Stimulated activated CD8-positive, alpha-beta memory T cell treated with anti-CD3 and anti-CD28 coated beads, Interleukin-4, amount 100 ng/mL, for 1 hour (primary cell): Measurements from ENCODE around the gene CTBP2.
"Not testable (repeated sequence)": the region's sequence is repeated elsewhere in the genome, so short reads cannot be mapped to it uniquely, and the experiment has no call there.

Experiments
- DNase-seq, 2 donors: peaks; one replicate each; pipeline ENCODE4 v3.0.0-alpha.2; 2020; ENCODE audit warnings: low read depth in 2 of 2, low spot score in 1 of 2

Gene CTBP2

DNA sequence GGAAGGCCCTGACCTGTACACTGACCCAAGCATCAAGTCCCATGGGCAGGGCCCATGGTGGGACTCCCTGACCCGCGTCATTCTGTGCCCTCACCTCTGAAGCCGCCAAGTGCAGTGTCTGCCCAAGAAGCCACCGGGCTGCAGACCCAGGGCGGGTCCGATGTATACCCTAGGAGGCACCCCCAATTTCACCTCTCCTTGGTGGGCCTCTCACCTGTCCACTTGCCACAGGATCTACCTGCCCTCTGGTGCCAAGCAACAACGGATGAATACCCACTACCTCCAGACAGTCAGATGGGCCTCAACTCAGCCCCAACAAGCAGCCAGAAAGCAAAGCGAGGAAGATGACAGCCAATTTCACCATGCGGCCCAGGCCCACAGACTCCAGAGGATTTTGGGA is 92.6 kb downstream of the CTBP2 start:
- DNase-seq: no peak

- DNase-seq: no peak
Measured at GRCh38 chr10:125066764-125067450, 93.5 kb downstream of the CTBP2 start.

GRCh38 chr10:125064681-125065492 is 95.5 kb downstream of the CTBP2 start:
- DNase-seq: no peak

GRCh38 chr10:125063256-125063925 is 97.0 kb downstream of the CTBP2 start:
- DNase-seq: no peak

DNA sequence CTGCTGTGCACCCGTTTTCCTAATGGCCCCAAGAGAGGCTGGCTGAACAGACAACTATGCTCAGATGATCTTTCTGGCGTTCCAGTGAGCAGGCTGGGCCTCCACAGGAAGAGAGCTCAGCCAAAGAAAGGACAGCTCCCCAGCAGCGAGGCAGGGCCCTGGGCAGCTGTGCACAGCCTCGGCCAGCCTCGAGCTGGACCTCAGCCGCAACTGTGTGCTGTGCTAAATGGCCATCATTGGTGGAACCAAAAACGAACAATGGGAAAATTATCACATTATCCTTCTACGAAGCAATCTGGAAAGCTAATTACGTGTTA is 97.5 kb downstream of the CTBP2 start:
- no peak for DNase-seq

DNA sequence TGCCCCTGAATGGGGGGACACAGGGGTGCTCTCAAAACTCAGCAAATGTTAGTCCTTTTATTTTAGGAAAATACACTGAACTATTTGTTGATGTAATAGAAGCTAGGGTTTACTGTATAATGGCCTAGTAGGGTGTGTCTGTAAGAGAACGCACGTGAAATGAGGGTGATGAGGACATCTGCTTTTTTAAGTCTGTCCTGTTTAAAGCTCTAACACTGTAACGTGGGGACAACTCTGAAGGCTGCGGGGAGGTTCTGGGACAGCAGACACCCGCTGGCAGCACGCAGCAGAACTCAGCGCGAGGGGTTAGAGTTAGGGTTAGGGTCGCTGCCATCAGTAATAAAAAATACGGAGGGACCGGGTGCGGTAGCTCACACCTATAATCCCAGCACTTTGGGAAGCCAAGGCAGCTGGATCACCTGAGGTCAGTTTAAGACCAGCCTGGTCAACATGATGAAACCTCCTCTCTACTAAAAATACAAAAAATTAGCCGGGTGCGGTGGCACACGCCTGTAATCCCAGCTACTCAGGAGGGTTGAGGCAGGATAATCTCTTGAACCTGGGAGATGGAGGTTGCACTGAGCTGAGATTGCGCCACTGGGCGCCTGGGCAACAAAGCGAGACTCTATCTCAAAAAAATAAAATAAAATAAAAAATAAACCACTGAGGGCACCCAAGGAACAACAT is 98.0 kb downstream of the CTBP2 start:
- DNase-seq: no peak

- no peak for DNase-seq
Measured at GRCh38 chr10:125061557-125062226, 98.7 kb downstream of the CTBP2 start.

GRCh38 chr10:125060826-125061556 is 99.4 kb downstream of the CTBP2 start:
- DNase-seq: no peak

DNA sequence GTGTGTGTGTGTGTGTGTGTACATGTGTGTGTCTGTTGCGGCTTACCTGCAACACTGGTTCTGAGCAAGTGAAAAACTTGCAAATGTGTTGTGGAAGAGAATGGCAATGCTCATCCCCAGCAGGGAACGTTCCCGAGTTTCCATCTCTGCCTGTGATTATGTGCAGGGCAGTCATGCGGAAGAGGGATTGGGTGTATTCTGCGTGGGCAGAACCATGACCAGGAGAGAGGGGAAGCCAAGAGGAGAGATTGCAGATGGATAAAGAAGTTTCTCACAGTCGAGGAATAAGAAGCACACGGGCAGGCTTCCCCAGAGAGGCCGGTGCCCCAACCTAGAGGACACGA is 99.9 kb downstream of the CTBP2 start:
- DNase-seq: no peak

DNA sequence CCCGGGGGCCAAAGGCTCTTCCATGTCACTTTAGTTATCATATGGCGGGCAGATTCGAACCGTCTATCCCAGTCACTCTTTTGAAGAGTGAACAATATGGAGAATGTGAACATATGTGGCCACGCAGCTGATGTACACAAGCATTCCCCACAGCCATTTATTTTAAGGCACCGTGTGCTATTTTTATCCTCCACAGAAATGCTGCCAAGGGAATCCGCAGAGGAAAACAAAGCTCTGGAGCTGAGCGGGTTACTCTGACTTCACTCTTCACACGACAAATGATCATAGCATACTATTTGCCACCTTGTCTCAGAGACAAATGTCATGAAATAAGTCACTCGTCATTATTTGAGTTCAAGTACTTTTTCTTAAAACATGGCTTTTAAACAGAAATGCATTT is 100.3 kb downstream of the CTBP2 start:
- no peak for DNase-seq

GRCh38 chr10:125059348-125059747 is 101.0 kb downstream of the CTBP2 start:
- DNase-seq: not testable (repeated sequence)

DNA sequence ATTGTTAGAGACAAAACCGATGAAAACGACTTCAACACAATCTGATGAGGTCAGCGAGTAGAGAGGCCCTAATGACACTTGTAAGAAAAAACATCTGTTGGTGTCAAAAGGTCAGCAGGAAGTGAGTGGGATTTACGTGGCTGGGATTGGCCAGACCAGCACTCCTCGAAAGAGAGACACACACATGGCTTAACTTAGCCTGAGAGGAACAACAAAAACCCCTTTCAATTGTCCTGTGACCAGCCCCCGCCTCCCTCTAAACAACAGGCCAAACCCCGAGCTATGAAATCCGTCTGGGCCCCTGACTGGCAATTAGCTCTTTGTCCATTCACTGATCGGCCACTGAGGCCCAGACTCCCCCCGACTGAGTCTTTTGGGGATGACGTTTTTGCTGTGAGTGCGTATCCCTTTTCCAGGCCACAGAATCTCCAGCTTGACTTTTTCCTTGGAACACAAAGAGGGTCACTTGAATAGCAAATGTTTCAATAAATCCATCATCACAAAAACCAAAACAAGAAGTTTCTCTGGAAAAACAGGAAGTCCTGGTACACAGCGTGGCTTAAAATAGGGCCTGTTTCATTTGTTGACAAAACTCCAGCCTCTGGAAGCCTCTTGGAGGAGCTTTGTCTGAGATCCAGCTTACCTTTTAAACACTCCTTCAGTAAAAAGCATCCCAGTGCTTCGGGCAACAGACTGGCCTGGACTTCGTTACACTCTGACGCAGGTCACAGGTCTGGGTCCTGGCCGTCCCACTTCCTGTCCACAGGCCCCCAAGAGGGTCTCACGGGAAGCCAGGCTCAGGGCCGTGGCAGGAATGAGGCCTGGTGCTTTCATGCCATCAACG is 103.0 kb downstream of the CTBP2 start:
- no peak for DNase-seq

DNA sequence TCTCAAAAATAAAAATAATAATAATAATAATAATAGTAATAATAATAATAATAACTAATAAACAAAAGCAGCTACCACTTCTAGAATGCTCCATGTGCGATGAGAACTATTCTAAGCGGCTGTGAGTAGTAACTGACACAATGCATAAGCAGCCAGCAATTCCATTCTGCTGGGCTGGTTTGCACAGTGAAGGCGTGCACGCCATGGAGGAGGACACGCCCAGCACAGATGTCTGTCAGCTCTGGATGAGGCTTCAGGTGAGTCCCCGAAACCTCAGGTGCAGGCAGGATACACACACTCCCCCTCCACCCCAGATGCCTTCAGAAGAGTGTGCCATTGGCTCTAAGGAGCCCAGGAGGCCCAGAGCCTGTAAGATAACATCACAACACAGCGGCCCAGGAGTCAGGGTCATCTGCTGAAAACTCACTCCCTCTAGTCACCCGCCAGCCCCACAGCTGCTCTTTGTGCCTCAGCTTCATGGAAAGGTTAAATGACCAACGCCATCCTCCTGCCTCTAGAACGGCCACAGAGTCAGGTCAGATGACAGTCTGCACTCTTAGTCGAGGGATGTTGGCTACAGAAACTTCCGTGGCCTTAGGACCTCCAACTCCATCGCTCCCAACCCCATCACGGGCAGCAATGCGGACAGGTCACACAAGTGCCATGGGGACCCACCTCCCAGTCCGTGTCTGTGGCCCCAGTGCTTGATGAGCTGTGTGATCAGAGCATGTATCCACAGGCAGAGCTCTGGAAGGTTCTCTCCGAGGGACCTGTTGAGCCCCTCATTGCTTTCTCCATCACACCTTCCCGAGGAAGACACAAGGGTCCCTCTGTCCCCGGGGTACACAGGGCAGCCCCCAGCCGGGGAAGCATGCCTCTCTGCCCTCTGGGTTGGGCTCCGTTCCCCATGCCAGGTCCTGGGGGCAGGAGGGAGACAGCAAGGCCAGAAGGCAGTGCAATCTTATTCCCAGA is 103.9 kb downstream of the CTBP2 start:
- no peak for DNase-seq

DNA sequence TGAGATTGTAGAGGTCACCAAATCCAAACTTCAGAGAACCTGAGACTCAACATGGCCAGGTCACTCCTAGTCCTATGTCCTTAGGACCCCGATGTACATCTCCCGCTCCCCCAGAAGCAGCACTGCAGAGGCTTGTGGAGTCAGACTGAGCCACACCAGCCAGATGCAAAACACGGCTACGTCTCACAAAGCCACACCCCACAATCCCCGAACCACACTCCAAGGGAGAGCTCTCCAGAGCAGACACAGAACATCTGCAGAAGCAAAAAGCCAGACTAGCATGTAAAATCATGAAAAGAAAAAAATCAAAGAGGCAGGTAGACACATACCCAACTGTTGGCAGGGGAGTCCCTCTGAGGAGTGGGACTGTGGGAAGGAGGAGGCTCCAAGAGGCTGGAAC is 104.9 kb downstream of the CTBP2 start:
- DNase-seq: no peak

- no peak for DNase-seq
Measured at GRCh38 chr10:125054669-125055268, 105.6 kb downstream of the CTBP2 start.

DNA sequence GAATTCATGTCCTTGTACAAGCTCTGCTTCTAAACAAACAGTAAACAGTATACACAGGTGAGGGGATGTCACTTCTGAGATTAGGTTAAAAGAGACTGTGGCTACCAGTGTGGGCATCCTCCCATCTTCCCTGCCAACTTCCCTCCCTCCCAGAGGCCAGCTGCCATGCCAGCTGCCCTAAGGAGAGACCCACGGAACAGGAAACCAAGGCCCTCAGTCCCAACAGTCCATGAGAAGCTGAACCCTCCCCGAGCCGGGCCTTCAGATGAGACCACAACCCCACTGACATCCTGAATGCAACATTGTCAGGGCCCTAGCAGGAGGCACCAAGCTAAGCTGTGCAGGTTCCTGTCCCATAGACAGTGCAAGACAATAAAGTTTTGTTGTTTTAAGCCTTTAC is 106.1 kb downstream of the CTBP2 start:
- no peak for DNase-seq

DNA sequence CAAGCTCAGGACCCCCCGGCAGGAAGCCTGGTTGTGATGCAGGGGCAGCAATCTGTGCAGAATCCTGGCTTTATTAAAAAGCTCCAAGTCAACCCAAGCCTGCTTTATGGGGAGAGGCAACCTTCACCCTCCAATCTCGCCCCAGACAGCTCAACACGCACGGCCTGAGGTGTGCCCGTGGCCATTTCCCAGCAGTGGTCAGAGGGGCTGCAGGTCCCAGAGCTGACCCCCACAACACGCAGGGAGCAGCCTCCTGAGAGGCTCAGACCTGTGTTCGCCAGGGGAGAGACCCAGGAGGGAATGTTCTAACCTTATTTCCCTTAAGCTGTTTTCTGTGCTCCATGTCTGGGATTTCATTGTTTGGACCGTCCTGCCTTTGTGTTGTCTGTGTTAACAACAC is 108.2 kb downstream of the CTBP2 start:
- no peak for DNase-seq

GRCh38 chr10:125050383-125050782 is 110.0 kb downstream of the CTBP2 start:
- no peak for DNase-seq
